Liver (tissue), 9 donors: Measurements from ENCODE around the gene CCDC91. TPM values are rescaled to one million over a fixed set of nuclear protein-coding genes. Genes with fewer than 3 reads are reported as not detected.

Source experiments
- DNase-seq: peaks from one replicate; pipeline ENCODE4 v3.0.0-alpha.2; 2017; ENCODE audit warnings: low spot score
- H3K27ac ChIP-seq, 2 donors: one replicate each; pipeline ENCODE4 v1.7.0; 2013; ENCODE audit warnings: inconsistent platforms in 2 of 2, low read length in 2 of 2, control low read depth in 1 of 2, low read depth in 1 of 2, mild to moderate bottlenecking in 1 of 2
- H3K27me3 ChIP-seq, 4 donors: one replicate each; pipeline versions ENCODE4 v1.6.1 to v1.7.0; 2013; ENCODE audit warnings: low read length in 3 of 4, inconsistent platforms in 1 of 4, mild to moderate bottlenecking in 1 of 4, moderate library complexity in 1 of 4; ENCODE audit not compliant: control insufficient read depth in 4 of 4, insufficient read depth in 4 of 4
- H3K36me3 ChIP-seq, 4 donors: one replicate each; pipeline versions ENCODE4 v1.6.1 to v1.7.0; 2013; ENCODE audit warnings: low read length in 3 of 4, mild to moderate bottlenecking in 3 of 4, low read depth in 1 of 4, moderate library complexity in 1 of 4; ENCODE audit not compliant: control insufficient read depth in 4 of 4, insufficient read depth in 3 of 4
- H3K4me1 ChIP-seq, 4 donors: one replicate each; pipeline versions ENCODE4 v1.6.1 to v1.7.0; 2013; ENCODE audit warnings: low read length in 3 of 4, mild to moderate bottlenecking in 3 of 4, moderate library complexity in 1 of 4; ENCODE audit not compliant: control insufficient read depth in 4 of 4, insufficient read depth in 4 of 4
- H3K4me3 ChIP-seq, 3 donors: one replicate each; pipeline versions ENCODE4 v1.6.1 to v1.7.0; 2013; ENCODE audit warnings: low read length in 3 of 3, control low read depth in 1 of 3, low read depth in 1 of 3, mild to moderate bottlenecking in 1 of 3
- H3K9ac ChIP-seq, 2 donors: one replicate each; pipeline ENCODE4 v1.7.0; 2013; ENCODE audit warnings: low read length in 2 of 2, mild to moderate bottlenecking in 2 of 2, moderate library complexity in 2 of 2, control low read depth in 1 of 2, low read depth in 1 of 2
- H3K9me3 ChIP-seq, 4 donors: one replicate each; pipeline versions ENCODE4 v1.6.1 to v1.7.0; 2013; ENCODE audit warnings: low read length in 3 of 4; ENCODE audit not compliant: control insufficient read depth in 4 of 4
- ATF3 ChIP-seq: IDR thresholded peaks from 2 replicates; pipeline ENCODE4 v1.6.1; 2016; ENCODE audit warnings: antibody characterized with exemption
- EGR1 ChIP-seq, 2 donors: IDR thresholded peaks; 2 replicates each; pipeline ENCODE4 v1.6.1; 2016 to 2018; ENCODE audit warnings: antibody characterized with exemption in 2 of 2, low read depth in 2 of 2
- FOXA1 ChIP-seq: IDR thresholded peaks from 2 replicates; pipeline ENCODE4 v1.6.1; 2016; ENCODE audit warnings: antibody characterized with exemption
- FOXA2 ChIP-seq: IDR thresholded peaks from 2 replicates; pipeline ENCODE4 v1.6.1; 2016; ENCODE audit warnings: antibody characterized with exemption
- GABPA ChIP-seq, 2 donors: IDR thresholded peaks in 1 of 2; conservative IDR thresholded peaks in 1 of 2; 2 replicates each; pipeline ENCODE4 v1.6.1; 2016; ENCODE audit warnings: antibody characterized with exemption in 2 of 2, mild to moderate bottlenecking in 1 of 2, moderate library complexity in 1 of 2
- HNF4A ChIP-seq, 2 donors: conservative IDR thresholded peaks; 2 replicates each; pipeline ENCODE4 v1.6.1; 2016; ENCODE audit warnings: antibody characterized with exemption in 2 of 2, mild to moderate bottlenecking in 2 of 2
- HNF4G ChIP-seq: IDR thresholded peaks from 2 replicates; pipeline ENCODE4 v1.6.1; 2016; ENCODE audit warnings: antibody characterized with exemption
- JUND ChIP-seq, 2 donors: IDR thresholded peaks; 2 replicates each; pipeline ENCODE4 v1.6.1; 2016; ENCODE audit warnings: antibody characterized with exemption in 2 of 2
- MAX ChIP-seq: IDR thresholded peaks from 2 replicates; pipeline ENCODE4 v1.6.1; 2016; ENCODE audit warnings: antibody characterized with exemption
- NR2F2 ChIP-seq: IDR thresholded peaks from 2 replicates; pipeline ENCODE4 v1.6.1; 2016; ENCODE audit warnings: antibody characterized with exemption
- RAD21 ChIP-seq, 2 donors: IDR thresholded peaks; 2 replicates each; pipeline ENCODE4 v1.6.1; 2016; ENCODE audit warnings: antibody characterized with exemption in 2 of 2, mild to moderate bottlenecking in 2 of 2
- TAF1 ChIP-seq: conservative IDR thresholded peaks from 2 replicates; pipeline ENCODE4 v1.6.1; 2016; ENCODE audit warnings: antibody characterized with exemption, mild to moderate bottlenecking
- YY1 ChIP-seq: IDR thresholded peaks from 2 replicates; pipeline ENCODE4 v1.6.1; 2016; ENCODE audit warnings: antibody characterized with exemption, mild to moderate bottlenecking
- ZBTB33 ChIP-seq: IDR thresholded peaks from 2 replicates; pipeline ENCODE4 v1.6.1; 2016; ENCODE audit warnings: antibody characterized with exemption
- WGBS: extraction: QIAGEN DNeasy Blood & Tissue Kit; methylation state at CpG from one replicate; pipeline ENCODE4 v1.1.7; 2013; 5-methylcytosine and 5-hydroxymethylcytosine counted together
- polyA plus RNA-seq, 2 donors: library from polyadenylated mRNA; stranded (reverse) in 1 of 2; unstranded in 1 of 2; fragments of 200-250 nt in 1 of 2; fragments of >200 nt in 1 of 2; fragmentation: Nextera tagmentation in 1 of 2; extraction: Ambion mirVana in 1 of 2; gene quantifications; one replicate each; pipeline versions ENCODE4 v1.2.1 to v1.2.3, GENCODE V29; 2013 to 2015
- total RNA-seq, 2 donors: library from RNA; depleted of rRNA; stranded (reverse); fragments of >200 nt; gene quantifications; one replicate each; pipeline ENCODE4 v1.2.3, GENCODE V29; 2014
- donor health status: healthy.
- donor health status: healthy.
- donor health status: healthy.
- donor health status: healthy.
- donor health status: healthy.

Gene CCDC91
- total and polyA plus RNA-seq, 4 donors: 8.4 to 29.0 (median 15.1) TPM

GRCh38 chr12:28367326-28367725, 177.1 kb downstream of the CCDC91 start:
- 95% methylated on average over 1 of the region's 1 CpG for WGBS
- TF ChIP-seq FOXA2: no peak
- no peak for TF ChIP-seq YY1
- TF ChIP-seq ZBTB33: no peak
- no peak for TF ChIP-seq MAX
- no peak for TF ChIP-seq GABPA (IDR thresholded peaks at IDR 0.05 in 1 of 2, conservative IDR thresholded peaks at IDR 0.05 in 1 of 2)
- TF ChIP-seq TAF1: no peak
- TF ChIP-seq RAD21 (IDR thresholded peaks at IDR 0.05): no peak

GRCh38 chr12:28367993-28368392, 177.7 kb downstream of the CCDC91 start:
- Histone ChIP-seq H3K9ac (no peak overlapping the region), H3K4me3 (peak overlapping the region in 1 of 3 donors; percentile 20), H3K27me3 (no peaks in the 10 kb centered on the region), H3K27ac (no peak overlapping the region), H3K9me3 (peaks cover 6 to 20% (median 12%) of the 10 kb centered on the region in 4 donors), H3K4me1 (no peaks in the 10 kb centered on the region), H3K36me3 (peaks cover 4 to 14% (median 10%) of the 10 kb centered on the region in 4 donors)
- DNase-seq: no peak
- TF ChIP-seq GABPA (IDR thresholded peaks at IDR 0.05 in 1 of 2, conservative IDR thresholded peaks at IDR 0.05 in 1 of 2) (no peak), FOXA2 (no peak), TAF1 (no peak)
- WGBS: 99% methylated on average over 2 of the region's 2 CpGs

More at GRCh38 chr12:28367326-28367725, 177.1 kb downstream of the CCDC91 start:
- H3K4me3 ChIP-seq: no peak overlapping the region
- no peak overlapping the region for H3K9ac ChIP-seq
- DNase-seq: no peak
- H3K9me3 ChIP-seq: peaks cover 6 to 20% (median 12%) of the 10 kb centered on the region in 4 donors
- H3K4me1 ChIP-seq: no peaks in the 10 kb centered on the region
- H3K36me3 ChIP-seq: peaks cover 4 to 14% (median 10%) of the 10 kb centered on the region in 4 donors
- no peaks in the 10 kb centered on the region for H3K27me3 ChIP-seq
- H3K27ac ChIP-seq: no peak overlapping the region

- Histone ChIP-seq H3K9ac (no peak overlapping the region), H3K36me3 (peaks cover 2 to 14% (median 10%) of the 10 kb centered on the region in 4 donors), H3K4me1 (no peaks in the 10 kb centered on the region), H3K27ac (no peak overlapping the region), H3K4me3 (peak overlapping the region in 1 of 3 donors; percentile 28), H3K9me3 (peaks cover 6 to 20% (median 12%) of the 10 kb centered on the region in 4 donors), H3K27me3 (no peaks in the 10 kb centered on the region)
- DNase-seq: no peak
- WGBS: 93% methylated on average over 2 of the region's 2 CpGs
- TF ChIP-seq EGR1 (IDR thresholded peaks at IDR 0.05; ENCODE audit: low read depth in 2 of 2) (no peak), ATF3 (no peak), NR2F2 (no peak), GABPA (IDR thresholded peaks at IDR 0.05 in 1 of 2, conservative IDR thresholded peaks at IDR 0.05 in 1 of 2) (no peak), TAF1 (no peak), FOXA1 (no peak), RAD21 (IDR thresholded peaks at IDR 0.05) (no peak), HNF4G (no peak), FOXA2 (no peak), JUND (IDR thresholded peaks at IDR 0.05) (no peak), HNF4A (conservative IDR thresholded peaks at IDR 0.05) (no peak)
Observed at GRCh38 chr12:28369483-28369882, 179.2 kb downstream of the CCDC91 start.
